HepG2 (cell line): ENCODE data around the gene B9D2. TPM values are rescaled to one million over a fixed set of nuclear protein-coding genes. Genes with fewer than 3 reads are reported as not detected.

Source experiments
- BHLHE40 ChIP-seq: IDR thresholded peaks from 2 replicates; pipeline ENCODE4 v1.6.1; 2011; ENCODE audit warnings: low read length, improper control_type of control experiment
- EP300 ChIP-seq, 3 experiments: sonication (generic) in 1 of 3; formaldehyde crosslinking in 1 of 3; IDR thresholded peaks; 2 replicates each; pipeline versions ENCODE4 v1.5.1 to v1.6.1; 2011 to 2020; ENCODE audit warnings: low read depth in 2 of 3, low read length in 2 of 3, borderline replicate concordance in 1 of 3, improper control_type of control experiment in 1 of 3, mild to moderate bottlenecking in 1 of 3, missing genetic modification reagents in 1 of 3, moderate library complexity in 1 of 3
- HNRNPH1 ChIP-seq: fragments of 200-400 bp; formaldehyde crosslinking; optimal IDR thresholded peaks from 2 replicates; pipeline ENCODE3; 2017; ENCODE audit warnings: mild to moderate bottlenecking, low read depth, low read length
- MLXIP ChIP-seq: sonication (generic); formaldehyde crosslinking; IDR thresholded peaks from 2 replicates; pipeline ENCODE4 v1.9.0; 2021; ENCODE audit warnings: missing genetic modification reagents, borderline replicate concordance
- MXI1 ChIP-seq: IDR thresholded peaks from 3 replicates; pipeline ENCODE4 v1.6.1; 2012; ENCODE audit warnings: low read depth, low read length, inconsistent platforms, borderline replicate concordance
- SMARCE1 ChIP-seq: fragments of 450-650 bp; IDR thresholded peaks from 2 replicates; pipeline ENCODE4 v1.6.1; 2017; ENCODE audit warnings: borderline replicate concordance
- SNAPC2 ChIP-seq: sonication (generic); formaldehyde crosslinking; IDR thresholded peaks from 2 replicates; pipeline ENCODE4 v1.8.1; 2022; ENCODE audit warnings: mild to moderate bottlenecking, missing genetic modification reagents
- SOX13 ChIP-seq, 3 experiments: fragments of 450-650 bp in 1 of 3; sonication (generic) in 1 of 3; formaldehyde crosslinking in 1 of 3; IDR thresholded peaks in 2 of 3; conservative IDR thresholded peaks in 1 of 3; 2 replicates each; pipeline versions ENCODE4 v1.5.0 to v1.6.1; 2016 to 2020; ENCODE audit warnings: antibody characterized with exemption in 1 of 3, mild to moderate bottlenecking in 1 of 3, missing compliant biosample characterization in 1 of 3, missing genetic modification reagents in 1 of 3, moderate library complexity in 1 of 3
- SRSF9 ChIP-seq: fragments of 200-400 bp; formaldehyde crosslinking; IDR thresholded peaks from 2 replicates; pipeline ENCODE4 v1.6.1; 2018; ENCODE audit warnings: borderline replicate concordance, mild to moderate bottlenecking, low read depth, low read length; ENCODE audit not compliant: insufficient read depth, poor library complexity, severe bottlenecking
- UBTF ChIP-seq: sonication (generic); formaldehyde crosslinking; IDR thresholded peaks from 2 replicates; pipeline ENCODE4 v1.4.0; 2020; ENCODE audit warnings: mild to moderate bottlenecking, missing genetic modification reagents
- ZBTB14 ChIP-seq: sonication (generic); formaldehyde crosslinking; IDR thresholded peaks from 2 replicates; pipeline ENCODE4 v1.4.0; 2020; ENCODE audit warnings: missing genetic modification reagents
- ZFP91 ChIP-seq: sonication (generic); formaldehyde crosslinking; IDR thresholded peaks from 2 replicates; pipeline ENCODE4 v1.9.0; 2022; ENCODE audit warnings: missing genetic modification reagents, mild to moderate bottlenecking, borderline replicate concordance
- ZNF446 ChIP-seq: sonication (generic); formaldehyde crosslinking; IDR thresholded peaks from 2 replicates; pipeline ENCODE4 v1.5.0; 2020; ENCODE audit warnings: mild to moderate bottlenecking, missing genetic modification reagents
- ZNF589 ChIP-seq: sonication (generic); formaldehyde crosslinking; conservative IDR thresholded peaks from 2 replicates; pipeline ENCODE4 v1.8.0; 2022; ENCODE audit warnings: mild to moderate bottlenecking, moderate library complexity, missing genetic modification reagents
- ZNF619 ChIP-seq: sonication (generic); formaldehyde crosslinking; IDR thresholded peaks from 2 replicates; pipeline ENCODE4 v1.4.0; 2020; ENCODE audit warnings: mild to moderate bottlenecking, missing genetic modification reagents
- ZSCAN5A ChIP-seq: sonication (generic); formaldehyde crosslinking; IDR thresholded peaks from 2 replicates; pipeline ENCODE4 v1.8.0; 2022; ENCODE audit warnings: mild to moderate bottlenecking, missing genetic modification reagents, borderline replicate concordance
- polyA plus RNA-seq, 8 experiments: library from polyadenylated mRNA; depleted of rRNA in 3 of 8; stranded (reverse) in 7 of 8; unstranded in 1 of 8; fragments of >200 nt; fragmentation: Illumina TruSeq in 4 of 8; extraction: Trizol in 4 of 8; gene quantifications; 2 replicates each; pipeline versions ENCODE4 v1.2.1 to v1.2.3, GENCODE V29; 2011 to 2016; ENCODE audit warnings: low read depth in 4 of 8, missing spikeins in 1 of 8, mixed read lengths in 1 of 8; ENCODE audit not compliant: insufficient read depth in 1 of 8
- total RNA-seq, 5 experiments: library from RNA; depleted of rRNA; stranded (reverse); fragments of >200 nt; fragmentation: Illumina TruSeq; extraction: Trizol; gene quantifications; 2 replicates each; pipeline ENCODE4 v1.2.3, GENCODE V29; 2016; ENCODE audit warnings: low read depth in 1 of 5

B9D2 gene
- total and polyA plus RNA-seq, 2 of the 13 experiments (the other 11 are each of a cell fraction or from before 2014, with no cell fraction given) = 3.1 to 4.4 TPM

- TF ChIP-seq SOX13 (IDR thresholded peaks at IDR 0.05) (no peak), SOX13 (CRISPR knock-in tag; conservative IDR thresholded peaks at IDR 0.05 in 1 of 2, IDR thresholded peaks at IDR 0.05 in 1 of 2) (peak; percentile 46 to 50; a peak in 1 of 4 replicates), ZNF589 (CRISPR knock-in tag) (no peak), UBTF (CRISPR knock-in tag) (peak; percentile 89), EP300 (IDR thresholded peaks at IDR 0.05; ENCODE audit: low read depth in 2 of 2, low read length in 2 of 2) (peak in 1 of 2 experiments; percentile 37; a peak in 1 of 4 replicates), EP300 (CRISPR knock-in tag; IDR thresholded peaks at IDR 0.05; ENCODE audit: borderline replicate concordance) (0 out of 2 replicates have a peak, but pooled peaks have one; percentile 18), SNAPC2 (0 out of 2 replicates have a peak, but pooled peaks have one; percentile 62), MLXIP (0 out of 2 replicates have a peak, but pooled peaks have one; percentile 55), SMARCE1 (no peak), SRSF9 (no peak), MXI1 (peak; percentile 70; the same call in 1 of the 3 replicates), ZSCAN5A (no peak), ZNF446 (no peak), ZNF619 (no peak; the same call in 1 of the 2 replicates), ZFP91 (CRISPR knock-in tag) (peak; percentile 92), BHLHE40 (no peak), ZBTB14 (CRISPR knock-in tag) (0 out of 2 replicates have a peak, but pooled peaks have one; percentile 23), HNRNPH1 (no peak)
These were observed 53.7 kb downstream of the B9D2 start, which contains the start of gene CCDC97 (continued) for GRCh38 chr19:41310033-41310831.
